SW 1271 (cell line): Measurements from ENCODE around the gene R3HCC1L.

ENCODE experiments used
- DNase-seq, 2 experiments: peaks; one replicate each; lab custom pipeline; 2025; lab: John Stamatoyannopoulos, UW

Gene R3HCC1L

GRCh38 chr10:98134431-98135221 is at the start of gene R3HCC1L:
Gene R3HCC1L, plus strand, starts transcription at chr10:98134657. Its CDS starts 73,458 bp downstream, at chr10:98208115.
- peak; percentile 33 to 82 for DNase-seq

- no peak for DNase-seq
These were observed 49.2 kb upstream of the R3HCC1L start for GRCh38 chr10:98085238-98085637.

- DNase-seq, result no peak
These were observed 47.4 kb upstream of the R3HCC1L start for GRCh38 chr10:98086837-98087708.

GRCh38 chr10:98088186-98088971 is 46.1 kb upstream of the R3HCC1L start:
- DNase-seq, result no peak

GRCh38 chr10:98090822-98091221 is 43.6 kb upstream of the R3HCC1L start:
- DNase-seq, result no peak

- no peak for DNase-seq
These were observed 38.1 kb upstream of the R3HCC1L start for GRCh38 chr10:98096316-98096715.

- DNase-seq, result no peak
These were observed 37.7 kb upstream of the R3HCC1L start for GRCh38 chr10:98096731-98097130.

GRCh38 chr10:98097175-98097574 is 37.3 kb upstream of the R3HCC1L start:
- DNase-seq, result no peak

- DNase-seq, result no peak
These were observed 36.8 kb upstream of the R3HCC1L start for GRCh38 chr10:98097616-98098015.

GRCh38 chr10:98098247-98098646 is 36.2 kb upstream of the R3HCC1L start:
- no peak for DNase-seq

GRCh38 chr10:98100476-98100875 is 34.0 kb upstream of the R3HCC1L start:
- no peak for DNase-seq

GRCh38 chr10:98101366-98101765 is 33.1 kb upstream of the R3HCC1L start:
- no peak for DNase-seq

GRCh38 chr10:98104125-98104524 is 30.3 kb upstream of the R3HCC1L start:
- DNase-seq, result no peak

- DNase-seq, result no peak
These were observed 27.9 kb upstream of the R3HCC1L start for GRCh38 chr10:98106531-98106930.

GRCh38 chr10:98107644-98108430 is 26.6 kb upstream of the R3HCC1L start:
- no peak for DNase-seq

GRCh38 chr10:98110356-98110755 is 24.1 kb upstream of the R3HCC1L start:
- no peak for DNase-seq

GRCh38 chr10:98115031-98115787 is 19.2 kb upstream of the R3HCC1L start:
- no peak for DNase-seq

GRCh38 chr10:98119891-98120290 is 14.6 kb upstream of the R3HCC1L start:
- DNase-seq, result no peak

- DNase-seq, result no peak
These were observed 8.4 kb upstream of the R3HCC1L start for GRCh38 chr10:98125940-98126631.

GRCh38 chr10:98128802-98129201 is 5.7 kb upstream of the R3HCC1L start:
- DNase-seq, result no peak
